HG02759 (cell line): ENCODE data around the gene CYB5R3.
"Not testable (repeated sequence)": the region's sequence is repeated elsewhere in the genome, so short reads cannot be mapped to it uniquely, and the experiment has no call there.

Experiments
- ATAC-seq: cut with Tn5 transposase; IDR thresholded peaks from one replicate; pipeline ENCODE4 v1.9.1; 2021; ENCODE audit warnings: mild to moderate bottlenecking, moderate library complexity; ENCODE audit not compliant: unreplicated experiment

Gene CYB5R3

GRCh38 chr22:42608136-42608822, 40.9 kb downstream of the CYB5R3 start:
- no peak for ATAC-seq

- not testable (repeated sequence) for ATAC-seq
Measured at GRCh38 chr22:42607641-42608040, 41.6 kb downstream of the CYB5R3 start.

GRCh38 chr22:42604403-42604802, 44.8 kb downstream of the CYB5R3 start:
- no peak for ATAC-seq

GRCh38 chr22:42603427-42603826, 45.8 kb downstream of the CYB5R3 start:
- ATAC-seq, result no peak

- ATAC-seq, result no peak
Measured at GRCh38 chr22:42602470-42602869, 46.7 kb downstream of the CYB5R3 start.

- no peak for ATAC-seq
Measured at GRCh38 chr22:42601879-42602465, 47.2 kb downstream of the CYB5R3 start.

- no peak for ATAC-seq
Measured at GRCh38 chr22:42596863-42597530, 52.2 kb downstream of the CYB5R3 start.

- no peak for ATAC-seq
Measured at GRCh38 chr22:42596336-42596735, 52.9 kb downstream of the CYB5R3 start.

GRCh38 chr22:42595434-42595833, 53.8 kb downstream of the CYB5R3 start:
- no peak for ATAC-seq

GRCh38 chr22:42591987-42592386, 57.2 kb downstream of the CYB5R3 start:
- ATAC-seq, result no peak

GRCh38 chr22:42587588-42588175, 61.5 kb downstream of the CYB5R3 start:
- ATAC-seq, result no peak

- ATAC-seq, result no peak
Measured at GRCh38 chr22:42586381-42586780, 62.8 kb downstream of the CYB5R3 start.

- no peak for ATAC-seq
Measured at GRCh38 chr22:42585096-42585495, 64.1 kb downstream of the CYB5R3 start.

- ATAC-seq, result no peak
Measured at GRCh38 chr22:42584364-42584940, 64.7 kb downstream of the CYB5R3 start.

GRCh38 chr22:42582987-42583386, 66.2 kb downstream of the CYB5R3 start:
- ATAC-seq, result no peak

- peak; percentile 72 for ATAC-seq
Measured at GRCh38 chr22:42581762-42582716, 67.2 kb downstream of the CYB5R3 start.

- ATAC-seq, result peak; percentile 13
Measured at GRCh38 chr22:42581194-42581761, 67.9 kb downstream of the CYB5R3 start.

GRCh38 chr22:42580040-42580439, 69.2 kb downstream of the CYB5R3 start:
- ATAC-seq, result not testable (repeated sequence)

- ATAC-seq, result no peak
Measured at GRCh38 chr22:42577623-42578240, 71.5 kb downstream of the CYB5R3 start.
